H1 (cell line): ENCODE results near the gene AMPD3. TPM values are rescaled to one million over a fixed set of nuclear protein-coding genes. Genes with fewer than 3 reads are reported as not detected.

Source experiments
- CTCF ChIA-PET: fragments of 300-600 bp; sonication (Branson Sonifier 250); formaldehyde crosslinking; loops from one replicate; lab custom pipeline; 2021; ENCODE audit not compliant: partially characterized antibody; lab: Charles Lee
- POLR2A ChIA-PET: fragments of 300-600 bp; sonication (Branson Sonifier 250); formaldehyde crosslinking; loops from one replicate; lab custom pipeline; 2021; ENCODE audit warnings: inconsistent platforms; ENCODE audit not compliant: partially characterized antibody; lab: Charles Lee
- DNase-seq, 2 experiments: peaks; one replicate each; pipeline versions ENCODE4 v3.0.0 to v3.0.0-alpha.2; 2010 to 2022; ENCODE audit warnings: low spot score in 2 of 2, low read depth in 1 of 2, mixed read lengths in 1 of 2
- FAIRE-seq: peaks from 2 replicates; lab custom pipeline; 2011; peaks lifted over from hg19 to GRCh38; lab: Jason Lieb, UNC
- H2AFZ ChIP-seq: 2 replicates; pipeline ENCODE4 v1.8.1; 2012; ENCODE audit warnings: low read length, inconsistent platforms
- H2AK5ac ChIP-seq: 2 replicates; pipeline ENCODE4 v1.6.1; 2013; ENCODE audit warnings: low read depth, low read length
- H2BK120ac ChIP-seq: replicated peaks from 2 replicates; pipeline ENCODE3; 2013; ENCODE audit warnings: low read depth, low read length, inconsistent platforms
- H2BK12ac ChIP-seq: 2 replicates; pipeline ENCODE4 v1.6.1; 2013; ENCODE audit warnings: low read depth, low read length
- H2BK15ac ChIP-seq: 2 replicates; pipeline ENCODE4 v1.6.1; 2013; ENCODE audit warnings: low read length
- H2BK20ac ChIP-seq: 2 replicates; pipeline ENCODE4 v1.6.1; 2013; ENCODE audit warnings: low read length
- H2BK5ac ChIP-seq: 2 replicates; pipeline ENCODE4 v1.6.1; 2013; ENCODE audit warnings: low read depth, low read length
- H3K14ac ChIP-seq: 2 replicates; pipeline ENCODE4 v1.6.1; 2013; ENCODE audit warnings: inconsistent platforms; ENCODE audit not compliant: insufficient read length
- H3K18ac ChIP-seq: 2 replicates; pipeline ENCODE4 v1.6.1; 2013; ENCODE audit warnings: low read length; ENCODE audit errors: extremely low read depth
- H3K23ac ChIP-seq: 2 replicates; pipeline ENCODE4 v1.6.1; 2013; ENCODE audit warnings: inconsistent platforms; ENCODE audit not compliant: insufficient read length
- H3K23me2 ChIP-seq: 2 replicates; pipeline ENCODE4 v1.6.1; 2013; ENCODE audit warnings: low read depth, low read length
- H3K27ac ChIP-seq: 2 replicates; pipeline ENCODE4 v1.6.1; 2011; ENCODE audit warnings: low read depth, low read length, inconsistent platforms
- H3K27me3 ChIP-seq, 4 experiments: replicated peaks in 1 of 4; 1 replicate in 1 of 4; 2 replicates in 3 of 4; pipeline versions ENCODE4 v1.6.1 to v1.8.1; 2011 to 2013; ENCODE audit warnings: low read length in 3 of 4, mild to moderate bottlenecking in 3 of 4, inconsistent platforms in 2 of 4, mixed read lengths in 2 of 4, moderate library complexity in 1 of 4; ENCODE audit not compliant: control insufficient read depth in 3 of 4, insufficient read depth in 3 of 4; ENCODE audit errors: extremely low read depth in 1 of 4
- H3K36me3 ChIP-seq, 4 experiments: 2 replicates each; pipeline versions ENCODE4 v1.6.1 to v1.8.1; 2011 to 2013; ENCODE audit warnings: mild to moderate bottlenecking in 4 of 4, low read length in 3 of 4, moderate library complexity in 2 of 4, control low read depth in 1 of 4, inconsistent platforms in 1 of 4; ENCODE audit not compliant: insufficient read depth in 4 of 4, control insufficient read depth in 2 of 4
- H3K4ac ChIP-seq: replicated peaks from 2 replicates; pipeline ENCODE3; 2013; ENCODE audit warnings: low read length, low read depth, mixed read lengths, inconsistent platforms; ENCODE audit not compliant: insufficient read length
- H3K4me1 ChIP-seq, 4 experiments: replicated peaks in 1 of 4; 1 replicate in 1 of 4; 2 replicates in 3 of 4; pipeline versions ENCODE4 v1.6.1 to v1.8.1; 2011 to 2013; ENCODE audit warnings: low read length in 3 of 4, inconsistent platforms in 2 of 4, mixed read lengths in 1 of 4; ENCODE audit not compliant: insufficient read depth in 4 of 4, control insufficient read depth in 3 of 4
- H3K4me2 ChIP-seq, 2 experiments: 2 replicates each; pipeline versions ENCODE4 v1.6.1 to v1.8.1; 2011 to 2013; ENCODE audit warnings: low read depth in 2 of 2, low read length in 2 of 2, control low read depth in 1 of 2, inconsistent platforms in 1 of 2, mild to moderate bottlenecking in 1 of 2; ENCODE audit not compliant: insufficient read depth in 1 of 2
- H3K4me3 ChIP-seq, 4 experiments: fragments of 200-600, 300-600 bp in 1 of 4; sonication (generic), shearing (Covaris generic), sonication (Bioruptor Twin) in 1 of 4; 2 replicates each; pipeline versions ENCODE4 v1.5.1 to v1.8.1; 2011 to 2016; ENCODE audit warnings: low read length in 4 of 4, low read depth in 3 of 4, control low read depth in 2 of 4, inconsistent platforms in 2 of 4, mild to moderate bottlenecking in 2 of 4, mixed read lengths in 1 of 4, moderate library complexity in 1 of 4; ENCODE audit not compliant: insufficient read depth in 2 of 4; ENCODE audit errors: extremely low read depth in 1 of 4
- H3K56ac ChIP-seq: replicated peaks from 2 replicates; pipeline ENCODE3; 2013; ENCODE audit warnings: low read depth, mild to moderate bottlenecking, mixed read lengths, low read length, inconsistent platforms; ENCODE audit not compliant: insufficient read length
- H3K79me1 ChIP-seq: 2 replicates; pipeline ENCODE4 v1.6.1; 2013; ENCODE audit warnings: low read depth, low read length, control low read depth
- H3K79me2 ChIP-seq, 2 experiments: 2 replicates each; pipeline versions ENCODE4 v1.6.1 to v1.8.1; 2012 to 2013; ENCODE audit warnings: low read length in 2 of 2, mild to moderate bottlenecking in 2 of 2, inconsistent platforms in 1 of 2; ENCODE audit not compliant: insufficient read depth in 2 of 2, control insufficient read depth in 1 of 2
- H3K9ac ChIP-seq, 4 experiments: replicated peaks in 1 of 4; 1 replicate in 1 of 4; 2 replicates in 3 of 4; pipeline versions ENCODE4 v1.6.1 to v1.8.1; 2011 to 2013; ENCODE audit warnings: low read depth in 3 of 4, low read length in 3 of 4, control low read depth in 2 of 4, mild to moderate bottlenecking in 2 of 4, moderate library complexity in 2 of 4, inconsistent platforms in 1 of 4; ENCODE audit errors: extremely low read depth in 1 of 4
- H3K9me3 ChIP-seq, 2 experiments: 2 replicates each; pipeline versions ENCODE4 v1.6.1 to v1.8.1; 2012 to 2013; ENCODE audit warnings: mild to moderate bottlenecking in 2 of 2, moderate library complexity in 2 of 2, control low read depth in 1 of 2, inconsistent platforms in 1 of 2, low read depth in 1 of 2, low read length in 1 of 2, mixed read lengths in 1 of 2; ENCODE audit not compliant: insufficient read depth in 2 of 2
- H4K20me1 ChIP-seq, 2 experiments: replicated peaks in 1 of 2; 2 replicates each; pipeline versions ENCODE3 to v1.8.1; 2011 to 2013; ENCODE audit warnings: inconsistent platforms in 2 of 2, low read length in 2 of 2, mild to moderate bottlenecking in 1 of 2; ENCODE audit not compliant: insufficient read depth in 2 of 2, control insufficient read depth in 1 of 2
- H4K5ac ChIP-seq: 2 replicates; pipeline ENCODE4 v1.6.1; 2013; ENCODE audit warnings: low read length, low read depth, mixed read lengths, inconsistent platforms; ENCODE audit not compliant: insufficient read length
- H4K8ac ChIP-seq: 2 replicates; pipeline ENCODE4 v1.8.0; 2013; ENCODE audit warnings: mild to moderate bottlenecking, moderate library complexity, low read length, inconsistent platforms; ENCODE audit not compliant: insufficient read depth; ENCODE audit errors: extremely low read depth
- H4K91ac ChIP-seq: replicated peaks from 2 replicates; pipeline ENCODE3; 2013; ENCODE audit warnings: low read length, mixed read lengths, inconsistent platforms; ENCODE audit not compliant: insufficient read length
- BRCA1 ChIP-seq: IDR thresholded peaks from 2 replicates; pipeline ENCODE4 v1.6.1; 2012; ENCODE audit warnings: low read depth, low read length, improper control_type of control experiment
- HDAC6 ChIP-seq: IDR thresholded peaks from one replicate; pipeline ENCODE4 v1.7.1; 2012; ENCODE audit warnings: low read depth, mild to moderate bottlenecking, inconsistent platforms, low read length, moderate library complexity
- JUND ChIP-seq: IDR thresholded peaks from 2 replicates; pipeline ENCODE4 v1.6.1; 2011; ENCODE audit warnings: mild to moderate bottlenecking, improper control_type of control experiment, low read length
- NANOG ChIP-seq: IDR thresholded peaks from 2 replicates; pipeline ENCODE4 v1.6.1; 2011; ENCODE audit warnings: low read length, low read depth, mild to moderate bottlenecking, inconsistent platforms; ENCODE audit not compliant: insufficient read depth, poor library complexity, severe bottlenecking
- NRF1 ChIP-seq: IDR thresholded peaks from 2 replicates; pipeline ENCODE4 v1.6.1; 2011; ENCODE audit warnings: mild to moderate bottlenecking, low read depth, low read length, improper control_type of control experiment
- USF2 ChIP-seq: IDR thresholded peaks from 2 replicates; pipeline ENCODE4 v1.6.1; 2011; ENCODE audit warnings: low read length, improper control_type of control experiment
- WGBS, 2 experiments: shearing (Covaris generic) in 1 of 2; methylation state at CpG; one replicate each; pipeline versions ENCODE4 v1.1.6 to v1.1.7; 2013 to 2015; ENCODE audit warnings: low lambda C conversion rate in 2 of 2, mixed read lengths in 2 of 2, inconsistent platforms in 1 of 2, low coverage in 1 of 2, missing lambda C conversion rate in 1 of 2; ENCODE audit not compliant: insufficient replicate concordance in 2 of 2, insufficient coverage in 1 of 2, insufficient read length in 1 of 2; ENCODE audit errors: extremely low coverage in 1 of 2, missing lambda C conversion rate in 1 of 2; 5-methylcytosine and 5-hydroxymethylcytosine counted together
- polyA plus RNA-seq, 7 experiments: library from polyadenylated mRNA; depleted of rRNA in 3 of 7; stranded (reverse) in 5 of 7; unstranded in 2 of 7; fragments of >200 nt in 5 of 7; fragments of 200-250 nt in 2 of 7; gene quantifications; 1 replicate in 5 of 7; 2 replicates in 1 of 7; 4 replicates in 1 of 7; pipeline versions ENCODE4 v1.2.1 to v1.2.3, GENCODE V29; 2011 to 2013; ENCODE audit warnings: missing spikeins in 2 of 7, mixed read lengths in 2 of 7
- total RNA-seq: library from RNA; stranded (reverse); fragmentation: NEBNext Ultra II Directional; extraction: Animal tissue kit (Norgen Biotek cat#: 25700); gene quantifications from 2 replicates; pipeline ENCODE4 v1.2.1, GENCODE V29; 2021
- TF ChIP-seq, protein P1 (sequence below): IDR thresholded peaks from 2 replicates; pipeline ENCODE4 v1.6.1; 2012; ENCODE audit warnings: low read length, inconsistent platforms

AMPD3 gene
- total and polyA plus RNA-seq, 2 of the 8 experiments (the other 6 are each of a cell fraction or from before 2014, with no cell fraction given) = 4.0 to 6.3 TPM

DNA sequence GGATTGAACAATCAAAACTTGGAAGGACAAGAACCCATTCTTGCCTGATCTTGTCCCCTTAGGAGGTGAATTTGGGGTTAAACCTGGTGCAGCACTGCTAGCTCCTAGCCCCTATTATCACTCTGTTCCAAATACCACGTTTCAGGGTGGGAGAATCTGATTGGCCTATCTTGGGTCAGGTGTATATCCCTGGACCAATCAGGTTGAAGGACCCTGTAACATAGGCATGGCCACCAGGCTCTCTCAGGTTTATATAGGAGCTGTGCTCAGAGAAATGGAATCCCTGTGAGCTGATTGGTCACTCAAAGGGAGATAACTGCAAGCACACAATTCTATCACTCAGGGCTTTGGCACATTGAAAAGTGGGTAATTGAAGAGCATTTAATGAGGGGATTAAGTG, 26.6 kb upstream of the AMPD3 start:
- H3K18ac ChIP-seq = no peak overlapping the region
- no peaks in the 10 kb centered on the region for H3K79me1 ChIP-seq
- H3K4me2 ChIP-seq = no peak overlapping the region
- no peak overlapping the region for H4K5ac ChIP-seq
- H2BK120ac ChIP-seq = no peak overlapping the region
- no peak overlapping the region for H4K91ac ChIP-seq
- H3K9ac ChIP-seq = no peak overlapping the region
- no peak overlapping the region for H3K4ac ChIP-seq
- H3K9me3 ChIP-seq = peaks cover 0 to 5% of the 10 kb centered on the region in 2 experiments; a peak in 1 of 4 replicates
- CTCF ChIA-PET = interaction anchor here (0.7 to 2.6 kb wide), 10 partner anchors 9 to 342 kb away, joined by 3 to 9 read pairs (median 3); partner anchors contain the start of gene RNF141
- TF ChIP-seq, protein P1, sequence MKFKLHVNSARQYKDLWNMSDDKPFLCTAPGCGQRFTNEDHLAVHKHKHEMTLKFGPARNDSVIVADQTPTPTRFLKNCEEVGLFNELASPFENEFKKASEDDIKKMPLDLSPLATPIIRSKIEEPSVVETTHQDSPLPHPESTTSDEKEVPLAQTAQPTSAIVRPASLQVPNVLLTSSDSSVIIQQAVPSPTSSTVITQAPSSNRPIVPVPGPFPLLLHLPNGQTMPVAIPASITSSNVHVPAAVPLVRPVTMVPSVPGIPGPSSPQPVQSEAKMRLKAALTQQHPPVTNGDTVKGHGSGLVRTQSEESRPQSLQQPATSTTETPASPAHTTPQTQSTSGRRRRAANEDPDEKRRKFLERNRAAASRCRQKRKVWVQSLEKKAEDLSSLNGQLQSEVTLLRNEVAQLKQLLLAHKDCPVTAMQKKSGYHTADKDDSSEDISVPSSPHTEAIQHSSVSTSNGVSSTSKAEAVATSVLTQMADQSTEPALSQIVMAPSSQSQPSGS = no peak
- no peak for TF ChIP-seq USF2
- no peak for TF ChIP-seq BRCA1
- TF ChIP-seq JUND = no peak
- no peak for TF ChIP-seq NANOG
- TF ChIP-seq NRF1 = no peak
- TF ChIP-seq HDAC6 = no peak
- TF ChIP-seq, all 59 proteins: peak for 0
- 67% methylated on average over 1 of the region's 1 CpG; no CpG with 5 or more reads in 1 of the 2 experiments for WGBS, 2 experiments
- no peaks in the 10 kb centered on the region for H3K27me3 ChIP-seq
- H2AFZ ChIP-seq = no peak overlapping the region
- DNase-seq (no peak), FAIRE-seq (no peak)
- no peak overlapping the region for H3K14ac ChIP-seq
- H3K4me3 ChIP-seq = no peak overlapping the region
- no peak overlapping the region for H2BK5ac ChIP-seq
- H3K56ac ChIP-seq = no peak overlapping the region
- no peaks in the 10 kb centered on the region for H3K79me2 ChIP-seq
- no peak overlapping the region for H2BK15ac ChIP-seq
- H3K4me1 ChIP-seq = no peaks in the 10 kb centered on the region
- H4K8ac ChIP-seq = no peak overlapping the region
- no peak overlapping the region for H2BK12ac ChIP-seq
- H3K23me2 ChIP-seq = no peaks in the 10 kb centered on the region
- H4K20me1 ChIP-seq = no peaks in the 10 kb centered on the region
- no peak overlapping the region for H2AK5ac ChIP-seq
- no peak overlapping the region for H3K27ac ChIP-seq
- no peak overlapping the region for H2BK20ac ChIP-seq
- no peaks in the 10 kb centered on the region for H3K36me3 ChIP-seq
- no peak overlapping the region for H3K23ac ChIP-seq
- POLR2A ChIA-PET = no interaction called here
